Activated CD8-positive, alpha-beta memory T cell treated with anti-CD3 and anti-CD28 coated beads for 48 hours (primary cell): Measurements from ENCODE around the gene DES.

Experiments used
- DNase-seq, 3 experiments: peaks; one replicate each; pipeline ENCODE4 v3.0.0-alpha.2; 2020; ENCODE audit warnings: low read depth in 2 of 3, low spot score in 2 of 3

DES gene

GRCh38 chr2:219452361-219453317, 34.5 kb downstream of the DES start:
- DNase-seq: no peak

DNA sequence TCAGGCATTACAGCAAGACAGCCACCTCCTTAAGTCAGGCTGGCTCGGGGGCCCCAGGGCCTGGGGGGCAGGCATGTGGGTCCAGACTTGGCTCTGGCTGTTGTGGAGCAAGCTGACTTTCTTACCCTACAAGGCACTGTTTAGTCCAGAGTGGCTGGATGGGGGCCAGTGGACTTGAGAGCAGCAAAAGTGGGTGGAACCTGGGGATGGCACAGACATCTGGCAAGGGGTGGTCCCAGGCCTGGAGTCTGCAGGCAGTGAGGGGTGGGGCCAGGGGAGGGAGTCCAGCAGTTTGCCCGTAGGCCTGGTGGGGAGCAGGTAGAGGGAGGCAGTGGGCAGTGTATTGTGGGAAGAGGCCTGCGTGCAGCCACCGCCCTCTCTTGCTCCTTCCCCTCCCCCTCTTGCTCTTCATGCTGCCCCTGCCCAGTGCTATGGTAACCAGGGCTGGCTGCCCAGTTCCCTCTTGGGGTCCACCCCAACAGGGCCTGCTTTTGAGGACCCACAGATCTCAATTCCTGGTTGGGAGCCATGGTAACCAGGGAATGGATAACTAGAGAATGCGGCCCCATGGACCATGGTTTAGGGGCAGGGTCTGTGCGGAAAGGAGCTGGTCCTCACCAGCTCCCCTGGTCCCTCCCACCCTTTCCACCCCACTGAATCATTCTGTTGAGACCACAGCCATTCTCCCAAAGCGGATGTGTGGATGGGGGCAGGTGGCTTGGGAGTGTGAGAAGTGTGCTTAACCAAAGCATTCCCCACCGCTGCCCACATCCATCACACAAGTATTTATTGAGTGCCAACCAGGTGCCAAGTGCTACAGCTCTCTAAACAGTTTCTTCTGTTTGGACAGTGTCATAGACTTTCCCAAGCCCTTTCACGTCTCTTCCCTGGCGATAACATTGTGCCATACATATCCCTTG, 35.8 kb downstream of the DES start:
- no peak for DNase-seq

DNA sequence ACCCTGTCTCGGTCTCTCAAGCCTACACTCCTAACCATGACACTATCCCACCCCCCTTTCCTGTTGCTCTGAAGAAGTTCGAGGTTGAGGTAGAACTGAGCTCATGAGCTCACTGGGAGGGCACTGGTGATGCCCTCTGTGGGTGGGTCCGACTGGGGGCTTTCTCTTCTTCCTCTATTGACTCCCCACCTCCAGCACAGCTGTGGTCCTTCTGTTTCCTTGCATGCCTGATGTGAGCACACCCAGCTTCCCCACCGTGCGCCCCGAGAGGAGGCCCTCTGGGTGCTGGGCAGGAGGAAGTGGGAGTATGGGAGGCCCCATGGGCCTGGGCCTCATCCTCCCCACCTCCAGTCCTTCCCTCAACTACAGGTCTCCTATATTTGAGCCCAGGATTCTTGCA, 37.4 kb downstream of the DES start:
- DNase-seq: no peak

DNA sequence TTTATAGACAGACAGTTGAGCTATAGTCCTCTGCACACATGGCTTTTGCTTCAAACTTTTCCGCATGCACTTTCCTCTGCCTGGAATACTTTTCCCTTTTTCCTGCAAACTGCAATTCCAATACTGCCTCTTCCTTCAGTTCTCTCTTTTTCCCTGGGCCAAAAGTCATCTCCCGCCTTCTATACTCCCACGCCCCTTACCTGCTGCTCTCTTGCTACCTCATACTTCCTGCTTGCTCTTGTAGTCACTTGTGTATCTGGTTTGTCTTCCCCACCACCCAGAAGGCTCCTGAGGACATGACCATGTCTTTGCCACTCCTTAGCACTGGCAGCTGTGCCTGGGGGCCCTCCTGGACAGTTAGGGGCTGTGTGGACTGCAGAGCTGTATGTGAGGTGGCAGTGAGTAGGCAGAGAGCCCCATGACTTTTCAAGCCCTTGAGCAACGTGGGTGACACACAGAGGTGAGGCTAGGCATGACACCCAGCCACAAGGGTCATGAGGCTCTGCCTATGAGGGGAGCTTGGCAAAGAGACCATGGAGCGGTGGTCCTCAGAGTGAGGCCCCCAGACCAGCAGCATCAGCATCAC, 39.7 kb downstream of the DES start:
- DNase-seq: no peak

GRCh38 chr2:219458996-219459395, 40.8 kb downstream of the DES start:
- no peak for DNase-seq

GRCh38 chr2:219459460-219460311, 41.5 kb downstream of the DES start:
- no peak for DNase-seq

GRCh38 chr2:219460424-219460926, 42.3 kb downstream of the DES start:
- no peak for DNase-seq

DNA sequence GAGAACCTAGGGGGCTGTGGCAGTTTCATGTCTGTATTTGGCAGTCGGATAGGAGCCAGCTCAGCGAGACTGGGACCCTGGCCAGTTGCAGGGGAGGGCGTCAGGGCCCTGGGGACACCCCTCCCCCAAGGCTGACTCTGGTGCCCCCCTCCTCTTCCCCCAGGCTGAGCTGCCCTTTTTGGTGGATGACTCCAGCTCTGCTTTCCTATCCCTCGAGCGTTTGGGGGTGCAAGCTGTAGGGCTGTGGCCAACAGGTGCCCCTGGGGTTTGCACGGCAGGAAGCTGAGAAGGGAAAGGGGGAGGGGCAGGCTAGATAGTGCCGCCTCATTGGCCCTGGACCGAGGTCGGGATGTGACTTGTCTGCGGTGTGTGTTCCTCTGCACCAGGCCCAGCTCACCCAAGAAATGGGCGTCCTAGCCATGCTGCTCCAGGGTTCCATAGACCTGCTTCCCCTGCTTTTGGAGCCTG, 42.9 kb downstream of the DES start:
- no peak for DNase-seq

- no peak for DNase-seq
Measured at GRCh38 chr2:219461669-219462068, 43.5 kb downstream of the DES start.

GRCh38 chr2:219462349-219462748, 44.2 kb downstream of the DES start:
- DNase-seq: no peak

GRCh38 chr2:219464286-219465032, 46.3 kb downstream of the DES start:
- no peak for DNase-seq

GRCh38 chr2:219465659-219466561, 47.7 kb downstream of the DES start:
- DNase-seq: no peak

DNA sequence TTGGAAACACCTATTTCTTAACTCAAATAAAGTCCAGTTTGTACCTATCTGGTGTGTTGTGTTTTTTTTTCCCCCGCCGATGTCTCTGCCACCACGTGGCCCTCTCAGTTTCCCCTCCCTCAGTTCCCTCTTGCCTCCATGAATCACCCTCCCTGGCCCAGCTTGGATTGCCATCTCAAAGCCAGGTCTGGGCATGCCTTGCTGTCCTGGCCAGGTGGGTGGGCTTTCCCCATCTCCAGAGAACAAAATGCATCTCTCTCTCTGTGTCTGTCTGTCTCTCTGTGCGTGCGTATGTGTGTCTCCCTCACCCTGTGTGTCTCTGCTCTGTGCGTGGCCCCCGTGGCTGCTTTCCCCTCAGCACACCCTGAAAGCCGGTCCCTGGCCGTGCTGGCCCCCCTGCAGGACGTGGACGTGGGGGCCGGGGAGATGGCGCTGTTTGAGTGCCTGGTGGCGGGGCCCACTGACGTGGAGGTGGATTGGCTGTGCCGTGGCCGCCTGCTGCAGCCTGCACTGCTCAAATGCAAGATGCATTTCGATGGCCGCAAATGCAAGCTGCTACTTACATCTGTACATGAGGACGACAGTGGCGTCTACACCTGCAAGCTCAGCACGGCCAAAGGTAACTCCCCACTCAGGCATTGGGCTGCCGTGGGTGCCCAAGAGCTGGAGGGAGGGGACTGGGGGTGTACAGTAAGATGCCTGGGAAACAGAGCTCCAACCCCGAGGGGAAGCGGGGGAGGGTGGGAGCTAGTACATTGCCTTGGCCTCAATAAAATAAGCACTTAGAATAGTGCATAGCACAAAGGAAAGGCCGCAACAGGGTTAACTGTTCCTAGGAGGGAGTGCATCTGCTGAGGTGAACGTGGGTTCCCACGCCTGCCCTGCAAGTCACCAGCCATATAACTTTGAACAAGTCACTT, 48.9 kb downstream of the DES start:
- no peak for DNase-seq

DNA sequence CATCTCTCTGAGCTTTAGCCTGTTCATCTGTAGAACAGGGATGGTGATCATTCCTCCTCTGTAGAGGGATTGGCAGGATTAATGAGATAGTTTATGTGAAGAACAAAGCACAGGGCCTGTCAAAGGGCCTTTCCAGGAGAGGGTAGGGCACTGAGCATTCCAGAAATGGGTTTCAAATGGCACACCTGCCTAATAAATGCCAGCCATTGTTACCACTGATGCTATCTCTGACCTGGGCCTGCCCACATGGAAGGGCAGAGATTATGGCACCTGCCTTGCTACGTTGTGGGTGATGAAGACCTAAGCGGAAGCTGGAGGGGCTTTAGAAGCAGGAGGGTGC, 49.5 kb downstream of the DES start:
- no peak for DNase-seq

- DNase-seq: no peak
Measured at GRCh38 chr2:219468410-219469185, 50.4 kb downstream of the DES start.

- no peak for DNase-seq
Measured at GRCh38 chr2:219469186-219469724, 51.1 kb downstream of the DES start.

DNA sequence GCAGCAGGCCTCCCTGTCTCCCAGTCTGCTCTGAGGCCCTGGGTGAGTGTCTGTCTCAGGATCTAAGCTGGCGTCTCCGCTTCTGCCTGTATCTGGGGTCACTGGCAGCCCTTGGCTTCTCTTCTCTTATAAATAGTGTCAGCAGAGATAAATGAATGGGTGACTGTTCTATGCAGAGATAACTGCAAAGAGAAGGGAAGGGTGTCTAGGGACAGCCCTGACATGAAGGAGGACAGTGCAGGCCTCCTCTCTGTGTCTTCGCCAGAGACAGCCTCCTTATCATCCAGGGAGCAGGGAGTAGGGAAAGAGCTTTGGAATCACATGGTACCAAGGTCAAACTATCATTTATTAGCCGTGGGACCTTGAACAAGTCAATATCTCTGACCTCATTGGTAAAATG, 52.3 kb downstream of the DES start:
- DNase-seq: no peak
